ENCODE data around the gene NAGA. TPM values are rescaled to one million over a fixed set of nuclear protein-coding genes. Genes with fewer than 3 reads are reported as not detected.

NAGA gene
- total and polyA plus RNA-seq, 2 of the 4 experiments (the other 2 are of a cell fraction) = 34.3 to 44.8 TPM

DNA sequence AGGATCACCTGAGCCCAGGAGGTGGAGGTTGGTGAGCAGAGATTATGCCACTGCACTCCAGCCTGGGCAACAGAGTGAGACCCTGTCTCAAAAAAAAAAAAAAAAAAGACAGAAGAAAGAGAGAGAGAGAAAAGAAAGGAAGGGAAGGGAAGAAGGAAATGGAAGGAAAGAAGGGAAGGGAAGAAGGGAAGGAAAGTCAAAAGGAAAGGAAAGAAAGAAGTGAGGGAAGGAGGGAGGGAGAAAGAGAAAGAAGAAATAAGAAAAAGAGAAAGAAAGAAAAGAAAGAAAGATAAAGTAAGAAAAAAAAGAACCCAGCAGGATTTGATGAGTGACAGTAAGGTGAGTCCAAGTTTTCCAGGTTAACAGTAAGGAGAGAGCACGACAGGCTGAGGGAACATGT is 52.4 kb downstream of the NAGA start:
- dilution Hi-C loops (cut with HindIII; ENCODE audit: low sequenced_read_pairs, unreplicated experiment) = no loop called here
- DNase-seq (no peak), ATAC-seq (ENCODE audit: low read depth) (no peak)
- no TSS peak for BruUV-seq (replicated peaks)
- H3K79me1 ChIP-seq (ENCODE audit: low read depth in 1 of 2, low read length in 2 of 2) = no peaks in the 10 kb centered on the region
- no peak overlapping the region for H2AK5ac ChIP-seq (ENCODE audit: low read depth, low read length)
- H3K4me2 ChIP-seq (ENCODE audit: low read depth, low read length) = no peak overlapping the region
- H3K27me3 ChIP-seq (ENCODE audit: control insufficient read depth, insufficient read depth, low read length) = peaks cover 19% of the 10 kb centered on the region
- H4K5ac ChIP-seq (ENCODE audit: low read depth, low read length) = no peak overlapping the region
- no peak overlapping the region for H3K27ac ChIP-seq (ENCODE audit: insufficient read depth, low read length)
- in situ Hi-C loops (cut with MboI; ENCODE audit: low sequenced_read_pairs) = no loop called here
- no peaks in the 10 kb centered on the region for H3K4me1 ChIP-seq (ENCODE audit: control insufficient read depth, insufficient read depth, low read length)
- H3K18ac ChIP-seq (ENCODE audit: low read depth, low read length) = no peak overlapping the region
- no peak overlapping the region for H3K56ac ChIP-seq (ENCODE audit: extremely low read depth, insufficient read depth, low read length)
- no peak overlapping the region for H2BK5ac ChIP-seq (ENCODE audit: low read depth, low read length, poor library complexity, severe bottlenecking)
- H3K4me3 ChIP-seq (ENCODE audit: insufficient read depth, low read depth, low read length) = no peak overlapping the region
- H4K91ac ChIP-seq (ENCODE audit: insufficient read depth, low read depth, low read length) = no peak overlapping the region
- H4K20me1 ChIP-seq (ENCODE audit: insufficient read depth, low read length) = no peaks in the 10 kb centered on the region
- TF ChIP-seq RCOR1 (IDR thresholded peaks at IDR 0.05; ENCODE audit: insufficient replicate concordance, low read length) = no peak
- no peak for TF ChIP-seq NFE2L2 (IDR thresholded peaks at IDR 0.05; ENCODE audit: low read depth, low read length)
- TF ChIP-seq, protein P1, sequence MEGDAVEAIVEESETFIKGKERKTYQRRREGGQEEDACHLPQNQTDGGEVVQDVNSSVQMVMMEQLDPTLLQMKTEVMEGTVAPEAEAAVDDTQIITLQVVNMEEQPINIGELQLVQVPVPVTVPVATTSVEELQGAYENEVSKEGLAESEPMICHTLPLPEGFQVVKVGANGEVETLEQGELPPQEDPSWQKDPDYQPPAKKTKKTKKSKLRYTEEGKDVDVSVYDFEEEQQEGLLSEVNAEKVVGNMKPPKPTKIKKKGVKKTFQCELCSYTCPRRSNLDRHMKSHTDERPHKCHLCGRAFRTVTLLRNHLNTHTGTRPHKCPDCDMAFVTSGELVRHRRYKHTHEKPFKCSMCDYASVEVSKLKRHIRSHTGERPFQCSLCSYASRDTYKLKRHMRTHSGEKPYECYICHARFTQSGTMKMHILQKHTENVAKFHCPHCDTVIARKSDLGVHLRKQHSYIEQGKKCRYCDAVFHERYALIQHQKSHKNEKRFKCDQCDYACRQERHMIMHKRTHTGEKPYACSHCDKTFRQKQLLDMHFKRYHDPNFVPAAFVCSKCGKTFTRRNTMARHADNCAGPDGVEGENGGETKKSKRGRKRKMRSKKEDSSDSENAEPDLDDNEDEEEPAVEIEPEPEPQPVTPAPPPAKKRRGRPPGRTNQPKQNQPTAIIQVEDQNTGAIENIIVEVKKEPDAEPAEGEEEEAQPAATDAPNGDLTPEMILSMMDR (conservative IDR thresholded peaks at IDR 0.05; ENCODE audit: low read depth, low read length) = no peak
- TF ChIP-seq, protein P2, sequence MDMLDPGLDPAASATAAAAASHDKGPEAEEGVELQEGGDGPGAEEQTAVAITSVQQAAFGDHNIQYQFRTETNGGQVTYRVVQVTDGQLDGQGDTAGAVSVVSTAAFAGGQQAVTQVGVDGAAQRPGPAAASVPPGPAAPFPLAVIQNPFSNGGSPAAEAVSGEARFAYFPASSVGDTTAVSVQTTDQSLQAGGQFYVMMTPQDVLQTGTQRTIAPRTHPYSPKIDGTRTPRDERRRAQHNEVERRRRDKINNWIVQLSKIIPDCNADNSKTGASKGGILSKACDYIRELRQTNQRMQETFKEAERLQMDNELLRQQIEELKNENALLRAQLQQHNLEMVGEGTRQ (IDR thresholded peaks at IDR 0.05; ENCODE audit: low read depth, low read length) = no peak
- TF ChIP-seq SMC3 (IDR thresholded peaks at IDR 0.05; ENCODE audit: low read depth, low read length) = no peak
- no peak for TF ChIP-seq POLR2A (IDR thresholded peaks at IDR 0.05; ENCODE audit: low read depth, low read length)
- no peak overlapping the region for H2BK120ac ChIP-seq (ENCODE audit: low read depth, low read length)
- ChIA-PET CTCF (no interaction called here), POLR2A (ENCODE audit: unreplicated experiment) (no interaction called here)
- no CpG with 5 or more reads among the region's 1 CpG for WGBS, 2 experiments (ENCODE audit: extremely low coverage in 2 of 2, insufficient read length in 1 of 2)
- H3K4ac ChIP-seq (ENCODE audit: low read depth, low read length) = no peak overlapping the region
- intact Hi-C loops (cut with micrococcal nuclease) = no loop called here
- no peak overlapping the region for H4K8ac ChIP-seq (ENCODE audit: low read depth in 2 of 2, low read length in 2 of 2)
- H3K9me1 ChIP-seq (ENCODE audit: insufficient read depth, low read length) = no peaks in the 10 kb centered on the region
- no peak overlapping the region for H2BK15ac ChIP-seq (ENCODE audit: low read depth, low read length)
- H2BK20ac ChIP-seq (ENCODE audit: low read depth, low read length) = no peak overlapping the region
- no peak overlapping the region for H3K14ac ChIP-seq (replicated peaks; ENCODE audit: low read depth, low read length)
- H3K9me3 ChIP-seq (ENCODE audit: control insufficient read depth, insufficient read depth, low read length) = no peaks in the 10 kb centered on the region
- no peaks in the 10 kb centered on the region for H3K36me3 ChIP-seq (ENCODE audit: control insufficient read depth, insufficient read depth, low read length)
- no peak overlapping the region for H3K9ac ChIP-seq (ENCODE audit: low read depth, low read length)
- no peak overlapping the region for H2AFZ ChIP-seq (replicated peaks; ENCODE audit: low read length, poor library complexity)
- no peak overlapping the region for H2AK9ac ChIP-seq (replicated peaks; ENCODE audit: low read depth, low read length, poor library complexity)
- no peak overlapping the region for H3K23ac ChIP-seq (ENCODE audit: low read depth, low read length)
